Upper lobe of left lung (tissue), 6 donors: ENCODE measurements around the gene ARMH3. TPM values are rescaled to one million over a fixed set of nuclear protein-coding genes. Genes with fewer than 3 reads are reported as not detected.

Source experiments
- ATAC-seq, 2 donors: fragments of 200-7000 bp; cut with Tn5 transposase; one replicate each; pipeline ENCODE4 v1.9.1; 2022; ENCODE audit warnings: mild to moderate bottlenecking in 2 of 2, moderate library complexity in 2 of 2; ENCODE audit not compliant: low FRiP score in 2 of 2
- DNase-seq, 2 donors: peaks; one replicate each; pipeline ENCODE4 v3.0.0-alpha.2; 2019 to 2020
- H3K27ac ChIP-seq, 4 donors: fragments of 200-600 bp; sonication (generic); one replicate each; pipeline ENCODE4 v1.5.1; 2016 to 2019
- H3K27me3 ChIP-seq, 4 donors: fragments of 200-600 bp; sonication (generic); one replicate each; pipeline ENCODE4 v1.5.1; 2017 to 2019
- H3K36me3 ChIP-seq, 4 donors: fragments of 200-600 bp; sonication (generic); one replicate each; pipeline ENCODE4 v1.5.1; 2016 to 2019
- H3K4me1 ChIP-seq, 4 donors: fragments of 200-600 bp; sonication (generic); one replicate each; pipeline ENCODE4 v1.5.1; 2018 to 2019
- H3K4me3 ChIP-seq, 4 donors: fragments of 200-600 bp; sonication (generic); one replicate each; pipeline ENCODE4 v1.5.1; 2017 to 2019; ENCODE audit warnings: mild to moderate bottlenecking in 2 of 4, moderate library complexity in 1 of 4
- H3K9me3 ChIP-seq, 4 donors: fragments of 200-600 bp; sonication (generic); one replicate each; pipeline ENCODE4 v1.5.1; 2018 to 2019
- CTCF ChIP-seq, 6 experiments: fragments of 450-650 bp in 4 of 6; fragments of 200-600 bp in 2 of 6; sonication (generic) in 2 of 6; IDR thresholded peaks; one replicate each; pipeline ENCODE4 v1.5.1; 2016 to 2019; ENCODE audit warnings: antibody characterized with exemption in 6 of 6
- EP300 ChIP-seq, 4 donors: sonication (generic); formaldehyde crosslinking; IDR thresholded peaks; one replicate each; pipeline ENCODE4 v1.5.1; 2017; ENCODE audit warnings: antibody characterized with exemption in 4 of 4, control low read depth in 2 of 4
- POLR2A ChIP-seq, 4 donors: fragments of 450-650 bp; IDR thresholded peaks; one replicate each; pipeline ENCODE4 v1.5.1; 2016 to 2017; ENCODE audit warnings: antibody characterized with exemption in 4 of 4, mild to moderate bottlenecking in 2 of 4
- POLR2AphosphoS5 ChIP-seq, 2 donors: sonication (generic); formaldehyde crosslinking; IDR thresholded peaks; one replicate each; pipeline ENCODE4 v1.5.1; 2017; ENCODE audit warnings: antibody characterized with exemption in 2 of 2
- WGBS, 2 donors: methylation state at CpG; one replicate each; pipeline ENCODE4 v1.1.5; 2017 to 2018; 5-methylcytosine and 5-hydroxymethylcytosine counted together
- total RNA-seq, 6 donors: library from RNA; depleted of rRNA in 4 of 6; stranded (reverse); fragments of >200 nt in 4 of 6; gene quantifications; one replicate each; pipeline versions ENCODE4 v1.1.0 to v1.2.1, GENCODE V29; 2016 to 2021
- donor health status: DM: no; HTN: no; CAD: no; lungs with moderate emphysema.
- donor health status: DM: no; HTN: yes; CAD: no; lungs with severe emphysema.

The ARMH3 gene
- total RNA-seq, 6 donors from 2014 or later, result 14.4 to 39.8 (median 25.5) TPM

GRCh38 chr10:101838416-101838970 is 217.5 kb downstream of the ARMH3 start:
- Histone ChIP-seq H3K4me1 (peaks cover 21 to 42% (median 34%) of the 10 kb centered on the region in 4 donors), H3K9me3 (no peaks in the 10 kb centered on the region), H3K36me3 (no peaks in the 10 kb centered on the region), H3K27ac (no peak overlapping the region), H3K27me3 (no peaks in the 10 kb centered on the region), H3K4me3 (no peak overlapping the region)
- no peak for TF ChIP-seq EP300 (IDR thresholded peaks at IDR 0.05)
- no peak for TF ChIP-seq POLR2AphosphoS5 (IDR thresholded peaks at IDR 0.05)
- no peak for TF ChIP-seq POLR2A (IDR thresholded peaks at IDR 0.05)
- TF ChIP-seq CTCF (IDR thresholded peaks at IDR 0.05), result no peak
- ATAC-seq (no peak), DNase-seq (no peak)
- WGBS, 2 donors, result 80 to 100% methylated on average over 4 to 6 of the region's 6 CpGs

GRCh38 chr10:101837748-101838147 is 218.2 kb downstream of the ARMH3 start:
- WGBS, 2 donors, result 91 to 92% methylated on average over 2 of the region's 2 CpGs
- no peak for DNase-seq
- TF ChIP-seq CTCF (IDR thresholded peaks at IDR 0.05) (no peak), EP300 (IDR thresholded peaks at IDR 0.05) (no peak), POLR2A (IDR thresholded peaks at IDR 0.05) (no peak), POLR2AphosphoS5 (IDR thresholded peaks at IDR 0.05) (no peak)
- no peak overlapping the region for H3K4me3 ChIP-seq
- peaks cover 21 to 36% (median 31%) of the 10 kb centered on the region in 4 donors for H3K4me1 ChIP-seq
- H3K9me3 ChIP-seq, result no peaks in the 10 kb centered on the region
- no peak overlapping the region for H3K27ac ChIP-seq
- H3K36me3 ChIP-seq, result no peaks in the 10 kb centered on the region
- ATAC-seq, result no peak
- H3K27me3 ChIP-seq, result no peaks in the 10 kb centered on the region

- Histone ChIP-seq H3K4me3 (no peak overlapping the region), H3K36me3 (no peaks in the 10 kb centered on the region), H3K9me3 (no peaks in the 10 kb centered on the region), H3K27me3 (no peaks in the 10 kb centered on the region), H3K4me1 (peaks cover 20 to 36% (median 30%) of the 10 kb centered on the region in 4 donors), H3K27ac (no peak overlapping the region)
- no peak for TF ChIP-seq CTCF (IDR thresholded peaks at IDR 0.05)
- no peak for TF ChIP-seq EP300 (IDR thresholded peaks at IDR 0.05)
- TF ChIP-seq POLR2AphosphoS5 (IDR thresholded peaks at IDR 0.05), result no peak
- TF ChIP-seq POLR2A (IDR thresholded peaks at IDR 0.05), result no peak
- DNase-seq, result no peak
- ATAC-seq, result no peak
- 81 to 94% methylated on average over 3 to 4 of the region's 4 CpGs for WGBS, 2 donors
These were observed 220.6 kb downstream of the ARMH3 start for GRCh38 chr10:101835362-101835761.

DNA sequence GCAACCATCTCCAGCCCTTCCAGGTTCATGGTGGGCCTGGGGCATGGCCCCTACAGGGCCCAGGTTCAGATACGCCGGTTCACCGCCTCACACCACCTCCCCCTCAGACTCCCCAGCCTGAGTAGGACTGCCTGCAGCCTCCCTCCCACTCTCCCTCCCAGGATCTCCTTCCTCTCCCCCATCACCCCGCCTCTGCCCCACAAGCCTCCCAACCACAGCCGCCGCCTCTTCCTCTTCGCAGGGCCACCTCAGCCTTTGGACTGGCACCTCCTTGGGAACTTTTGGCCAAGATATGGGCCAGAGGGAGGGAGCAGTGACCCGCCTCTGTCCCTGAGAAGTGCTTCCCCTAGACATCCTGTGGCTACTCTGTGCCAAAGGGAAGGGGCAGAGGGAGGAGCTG is 221.6 kb downstream of the ARMH3 start:
- Histone ChIP-seq H3K27me3 (no peaks in the 10 kb centered on the region), H3K36me3 (no peaks in the 10 kb centered on the region), H3K9me3 (no peaks in the 10 kb centered on the region), H3K27ac (no peak overlapping the region), H3K4me1 (peaks cover 19 to 36% (median 28%) of the 10 kb centered on the region in 4 donors), H3K4me3 (no peak overlapping the region)
- WGBS, 2 donors, result 69 to 72% methylated on average over 8 of the region's 8 CpGs
- no peak for TF ChIP-seq EP300 (IDR thresholded peaks at IDR 0.05)
- TF ChIP-seq POLR2AphosphoS5 (IDR thresholded peaks at IDR 0.05), result no peak
- no peak for TF ChIP-seq CTCF (IDR thresholded peaks at IDR 0.05)
- no peak for TF ChIP-seq POLR2A (IDR thresholded peaks at IDR 0.05)
- DNase-seq (peak; percentile 58), ATAC-seq (peak in 1 of 2 donors; percentile 12)

- Histone ChIP-seq H3K9me3 (no peaks in the 10 kb centered on the region), H3K27ac (no peak overlapping the region), H3K36me3 (no peaks in the 10 kb centered on the region), H3K4me3 (no peak overlapping the region), H3K27me3 (no peaks in the 10 kb centered on the region), H3K4me1 (peaks cover 19 to 40% (median 30%) of the 10 kb centered on the region in 4 donors)
- WGBS, 2 donors, result 80 to 81% methylated on average over 1 of the region's 1 CpG
- TF ChIP-seq POLR2AphosphoS5 (IDR thresholded peaks at IDR 0.05) (no peak), EP300 (IDR thresholded peaks at IDR 0.05) (no peak), CTCF (IDR thresholded peaks at IDR 0.05) (no peak), POLR2A (IDR thresholded peaks at IDR 0.05) (no peak)
- no peak for ATAC-seq
- DNase-seq, result peak in 1 of 2 donors; percentile 11
These were observed 222.5 kb downstream of the ARMH3 start for GRCh38 chr10:101833466-101833865.
